Measurements from ENCODE around the gene WIPI1. TPM values are rescaled to one million over a fixed set of nuclear protein-coding genes. Genes with fewer than 3 reads are reported as not detected.

WIPI1 gene
- total RNA-seq, 1 experiment from 2014 or later: 18.3 TPM

GRCh38 chr17:68461122-68461539 lies 3.8 kb upstream of the WIPI1 start:
- DNase-seq (ENCODE audit: low read depth): no peak

DNA sequence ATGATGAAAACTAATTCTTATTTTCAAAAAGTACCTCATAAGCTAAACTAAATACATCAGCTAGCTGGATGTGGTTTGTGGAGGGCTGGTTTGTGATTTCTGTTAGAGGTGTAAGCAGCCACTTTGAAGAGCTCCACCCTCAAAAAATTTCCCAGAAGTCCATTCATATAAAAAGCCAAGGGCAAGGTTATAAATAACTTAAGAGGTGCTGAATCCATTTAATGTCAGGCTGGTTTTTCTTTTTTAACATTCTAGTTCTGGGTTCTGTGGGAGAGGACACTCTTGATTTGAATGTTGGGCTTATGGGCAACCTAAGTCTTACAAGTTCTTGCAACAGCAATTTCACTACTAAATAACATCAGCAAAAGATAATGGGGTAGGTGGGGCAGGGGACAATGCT lies 3.4 kb upstream of the WIPI1 start:
- no peak for DNase-seq (ENCODE audit: low read depth)

DNA sequence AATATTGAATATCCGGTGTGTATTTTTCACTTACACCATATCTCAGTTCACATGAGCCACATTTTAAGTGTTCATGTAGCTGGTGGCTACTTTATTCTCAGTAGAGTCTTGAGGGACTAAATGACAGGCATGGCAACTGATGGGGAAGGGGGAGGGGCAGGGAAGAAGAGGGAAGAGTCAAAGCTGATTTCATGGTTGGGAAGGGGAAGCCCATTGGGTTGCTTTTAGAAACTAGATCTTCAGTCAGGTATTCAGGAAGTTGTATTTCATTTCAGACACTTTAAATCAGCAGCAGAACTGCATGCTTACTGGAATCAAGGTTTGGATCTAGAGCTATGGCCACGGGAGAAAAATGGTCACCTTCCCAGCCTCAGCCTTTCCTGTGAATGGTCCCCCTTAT lies 2.9 kb upstream of the WIPI1 start:
- no peak for DNase-seq (ENCODE audit: low read depth)

DNA sequence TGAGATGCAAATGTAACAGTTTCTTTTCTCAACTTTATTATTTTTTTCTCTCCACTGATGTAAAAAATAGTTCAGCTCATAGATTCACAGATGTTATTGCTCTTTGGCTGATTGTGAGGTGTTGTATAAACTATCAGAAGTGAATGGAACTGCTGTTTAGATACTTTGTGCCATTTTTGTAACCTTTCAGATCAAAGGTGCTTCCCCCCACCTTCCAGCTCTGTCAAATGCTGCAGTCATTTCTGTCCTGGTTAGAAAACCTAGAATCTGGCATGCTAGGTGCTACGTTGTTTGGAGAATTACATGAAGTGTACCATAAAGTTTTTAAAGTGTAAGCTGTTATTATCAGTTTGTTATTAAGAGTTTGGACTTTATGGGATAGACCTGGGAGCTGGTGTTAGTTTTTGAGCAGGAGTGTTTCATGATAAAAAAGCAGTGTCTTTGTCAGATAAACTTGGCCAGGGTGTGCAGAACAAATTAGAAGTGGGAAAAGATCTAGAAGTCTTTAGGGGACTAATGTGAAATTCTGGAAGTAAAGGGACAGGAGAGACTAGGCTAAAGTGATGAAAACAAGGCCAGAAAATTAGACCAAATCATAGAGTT lies 1.8 kb upstream of the WIPI1 start:
- DNase-seq (ENCODE audit: low read depth): no peak

- DNase-seq (ENCODE audit: low read depth): no peak
These were observed 1.2 kb upstream of the WIPI1 start for GRCh38 chr17:68458260-68459036.

- peak; percentile 98 for DNase-seq (ENCODE audit: low read depth)
These were observed 403 bp upstream of the WIPI1 start for GRCh38 chr17:68457539-68458259.

- peak; percentile 86 for DNase-seq (ENCODE audit: low read depth)
These were observed 743 bp downstream of the WIPI1 start for GRCh38 chr17:68456339-68457167.

DNA sequence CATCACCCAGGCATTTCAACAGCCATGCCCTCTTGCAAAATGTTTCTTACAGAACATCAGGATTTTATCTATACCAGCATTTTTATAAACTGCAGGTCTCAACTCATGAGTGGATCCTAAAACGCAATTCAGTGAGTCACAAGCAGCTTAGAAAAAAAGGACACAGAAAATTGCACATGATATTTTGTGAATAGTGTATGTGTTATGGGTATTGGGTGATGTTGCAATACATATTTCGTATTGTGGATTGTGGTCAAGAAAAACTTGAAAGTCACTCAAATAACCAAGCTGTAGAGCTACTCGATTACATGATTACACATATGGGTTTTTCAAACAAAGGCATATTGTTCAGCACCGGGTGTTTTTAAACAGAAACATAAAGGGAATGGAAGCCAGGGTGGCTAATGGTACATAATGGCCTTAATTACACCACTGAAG lies 1.4 kb downstream of the WIPI1 start:
- DNase-seq (ENCODE audit: low read depth): peak; percentile 69

GRCh38 chr17:68453991-68454665 lies 3.2 kb downstream of the WIPI1 start:
- no peak for DNase-seq (ENCODE audit: low read depth)

GRCh38 chr17:68452724-68453290 lies 4.5 kb downstream of the WIPI1 start:
- DNase-seq (ENCODE audit: low read depth): no peak

DNA sequence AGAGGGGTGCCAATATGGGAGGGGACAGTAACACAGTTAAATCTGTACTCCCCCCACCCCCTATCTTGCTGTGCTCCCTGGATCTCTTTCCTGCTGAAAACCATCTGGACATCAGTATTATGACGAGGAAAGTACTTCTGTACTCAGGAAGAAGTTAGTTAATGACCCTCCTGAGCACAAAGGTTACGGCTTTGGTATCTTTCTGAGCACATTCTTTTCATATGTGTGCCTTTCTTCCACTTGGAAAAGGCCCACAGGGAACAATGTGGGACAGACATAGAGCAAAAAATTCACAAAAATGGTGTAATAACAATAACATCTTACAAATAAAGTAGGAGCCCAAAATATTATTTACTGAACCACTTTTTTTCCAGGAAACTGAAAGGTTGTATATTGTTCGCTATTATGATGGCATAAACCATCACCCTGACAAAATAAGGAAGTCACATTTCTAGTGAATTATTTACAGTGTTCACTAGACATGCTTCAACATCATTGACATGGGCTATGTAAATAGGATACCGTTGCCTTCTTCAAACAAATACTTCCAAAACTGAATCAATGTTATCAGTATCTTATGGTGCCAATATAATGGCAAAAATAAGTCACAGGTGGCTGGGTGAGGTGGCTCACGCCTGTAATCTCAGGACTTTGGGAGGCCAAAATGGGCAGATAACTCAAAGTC lies 5.5 kb downstream of the WIPI1 start:
- DNase-seq (ENCODE audit: low read depth): no peak

GRCh38 chr17:68450801-68451200 lies 6.5 kb downstream of the WIPI1 start:
- DNase-seq (ENCODE audit: low read depth): no peak

DNA sequence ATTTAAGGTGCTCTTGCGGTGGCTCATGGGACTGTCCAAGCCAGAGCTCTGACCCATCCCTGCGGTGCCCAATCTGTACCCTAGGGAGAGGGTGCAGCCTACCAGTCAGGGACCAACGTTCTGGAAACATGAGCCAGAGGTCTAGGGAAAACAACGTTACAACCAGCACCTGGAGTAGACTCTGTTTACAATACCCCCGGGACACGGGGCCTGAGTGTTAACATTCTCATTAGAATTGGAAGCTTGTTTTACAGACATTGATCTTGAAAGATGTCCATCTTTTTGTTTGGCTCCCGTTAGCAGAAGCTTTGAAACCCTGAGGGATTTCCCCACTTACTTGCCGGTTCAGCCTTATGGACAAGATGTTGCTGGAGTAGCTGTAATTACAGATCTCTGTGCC lies 6.9 kb downstream of the WIPI1 start:
- no peak for DNase-seq (ENCODE audit: low read depth)

DNA sequence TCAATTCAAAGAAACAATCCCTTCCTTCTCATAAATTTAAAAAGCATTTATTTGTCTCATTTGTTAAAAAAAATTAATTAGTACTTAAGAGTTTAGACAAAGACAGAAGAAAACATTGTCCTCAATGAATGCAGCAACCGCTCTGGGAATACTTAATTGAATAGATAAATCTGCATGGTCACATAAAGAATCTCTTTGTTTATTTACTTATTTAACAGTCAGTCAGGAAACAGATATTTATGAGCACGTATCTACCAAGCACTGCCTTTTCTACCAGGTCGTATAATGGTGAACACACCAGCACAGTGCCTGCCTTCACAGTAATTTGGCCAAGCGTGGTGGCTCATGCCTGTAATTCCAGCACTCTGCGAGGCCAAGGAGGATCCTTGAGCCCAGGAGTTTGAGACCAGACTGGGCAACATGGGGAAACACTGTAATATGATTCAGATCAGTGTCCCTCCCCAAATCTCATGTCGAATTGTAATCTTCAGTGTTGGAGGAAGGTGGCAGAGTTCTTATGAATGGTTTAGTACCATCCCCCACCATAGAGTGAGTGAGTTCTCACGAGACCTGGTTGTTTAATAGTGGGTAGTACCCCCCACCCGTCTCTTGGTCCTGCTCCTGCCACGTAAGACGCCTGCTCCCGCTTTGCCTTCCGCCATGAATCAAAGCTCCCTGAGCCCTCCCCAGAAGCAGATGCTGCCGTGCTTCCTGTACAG lies 8.1 kb downstream of the WIPI1 start:
- DNase-seq (ENCODE audit: low read depth): no peak

DNA sequence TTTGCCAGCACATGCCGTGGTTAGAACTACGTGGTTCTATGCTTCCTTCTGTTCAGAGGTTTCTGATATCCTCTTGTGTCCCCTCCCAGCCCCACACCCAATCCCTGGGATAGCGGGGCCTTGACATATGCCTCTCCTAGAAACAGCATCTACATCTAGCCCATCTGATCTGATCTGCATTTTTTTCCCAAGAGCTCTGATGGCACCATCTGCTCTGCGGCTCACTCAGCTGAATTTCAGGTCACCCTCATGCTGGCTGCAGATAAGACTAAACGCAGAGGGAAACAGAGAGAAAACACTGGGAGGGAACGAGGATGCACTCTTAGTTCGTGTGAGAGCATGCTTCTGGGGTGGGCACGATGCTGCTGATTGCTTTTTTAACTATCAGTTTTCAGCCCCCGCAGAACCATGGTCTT lies 10.7 kb downstream of the WIPI1 start:
- DNase-seq (ENCODE audit: low read depth): no peak

DNA sequence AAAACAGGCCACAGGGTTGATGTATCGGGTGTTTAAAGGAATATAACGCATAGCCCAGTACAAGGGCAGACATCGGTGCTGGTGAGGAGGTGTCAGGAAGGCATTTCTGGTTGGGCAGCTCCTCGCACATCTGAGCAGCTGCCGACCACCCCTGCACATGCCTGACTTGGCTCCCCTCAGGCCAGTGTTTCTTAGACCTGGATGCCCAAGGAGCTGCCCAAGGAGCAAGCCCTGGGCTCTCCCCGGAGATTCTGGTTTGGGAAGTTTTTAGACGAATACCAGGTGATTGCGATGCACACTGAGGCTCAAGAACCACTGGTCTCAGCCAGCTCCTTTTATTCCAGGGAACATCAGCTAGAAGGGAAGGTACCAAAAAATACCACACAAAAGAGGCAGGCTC lies 11.6 kb downstream of the WIPI1 start:
- no peak for DNase-seq (ENCODE audit: low read depth)

DNA sequence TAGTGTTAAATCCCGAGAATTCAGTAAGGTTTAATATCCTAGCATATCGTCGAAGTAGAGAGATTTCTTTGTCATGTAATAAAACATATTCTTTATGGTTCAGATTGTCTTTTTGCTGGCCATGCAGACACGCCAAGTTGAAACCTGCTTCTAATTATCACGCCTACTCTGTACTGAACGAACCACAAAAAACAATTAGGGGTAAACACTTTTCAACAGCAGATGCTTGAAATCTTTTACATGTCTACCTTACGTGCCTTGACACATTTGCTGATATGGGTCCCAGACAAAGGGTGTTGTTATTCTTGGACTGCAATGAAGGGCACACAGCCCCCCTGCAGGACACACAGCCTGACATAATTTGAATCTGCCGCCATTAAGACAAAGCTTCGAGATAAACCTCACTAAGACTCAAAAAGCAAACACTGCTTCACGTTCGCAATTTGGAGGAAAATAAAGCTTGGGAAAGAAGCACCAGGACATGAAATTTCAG lies 13.3 kb downstream of the WIPI1 start:
- DNase-seq (ENCODE audit: low read depth): no peak

DNA sequence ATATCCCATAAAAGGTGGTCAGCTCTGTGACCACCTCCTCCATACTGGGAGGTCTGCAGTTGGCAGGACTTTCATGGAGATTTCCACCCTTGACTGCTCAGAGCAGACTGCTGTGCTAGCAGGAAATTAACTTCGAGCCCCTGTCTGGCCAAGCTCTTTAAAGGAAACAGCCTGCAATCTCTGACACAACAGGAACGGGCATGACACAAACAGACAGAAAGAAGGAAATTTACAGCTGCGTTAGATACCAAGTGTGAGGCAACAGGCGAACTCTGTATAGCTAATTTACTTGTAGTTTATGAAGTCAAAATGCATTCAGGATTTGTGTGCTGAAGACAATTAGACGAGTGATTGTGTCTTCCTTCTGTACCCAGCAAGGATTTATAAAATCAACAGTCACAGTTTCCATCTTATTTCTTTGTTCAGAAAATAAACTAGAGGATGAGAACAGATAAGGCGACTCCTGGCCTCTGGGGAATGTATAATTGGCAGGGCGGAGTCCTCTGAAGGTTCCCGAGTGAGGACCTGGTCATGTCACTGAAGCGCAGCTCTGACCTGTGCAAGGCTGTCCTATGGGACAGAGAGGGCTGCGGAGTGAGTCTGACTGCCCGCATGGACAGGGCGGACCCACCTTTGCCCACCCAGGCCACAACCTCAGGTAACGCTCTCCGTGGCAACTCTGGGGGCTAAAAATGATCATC lies 16.1 kb downstream of the WIPI1 start:
- DNase-seq (ENCODE audit: low read depth): no peak

Measured in HT1080 (cell line).